ENCODE data around the gene RABGGTA. TPM values are rescaled to one million over a fixed set of nuclear protein-coding genes. Genes with fewer than 3 reads are reported as not detected.

RABGGTA gene
- total and polyA plus RNA-seq, 2 donors (not counting 1 experiment from before 2014, with no cell fraction given), result 70.1 to 159 TPM

- Mint-ChIP-seq H3K9me3 (ENCODE audit: insufficient read depth) (no peaks in the 10 kb centered on the region), H3K27ac (peak overlapping the region; percentile 68), H3K27me3 (no peaks in the 10 kb centered on the region), H3K4me1 (peaks cover 71% of the 10 kb centered on the region), H3K4me3 (peak overlapping the region; percentile 98)
- intact Hi-C loops (cut with micrococcal nuclease), result loop anchor here (10.0 kb wide), 1 partner anchor 226 kb away; no protein-coding TSS in a partner anchor
- POLR2A ChIA-PET, result interaction anchor here (3.7 kb wide), 1 partner anchor 58 kb away, joined by 47 read pairs; the partner anchor contains the start of genes DHRS1 and NOP9
- ATAC-seq (ENCODE audit: low read depth), result no peak
- peaks cover 49% of the 10 kb centered on the region for H4K20me1 ChIP-seq (ENCODE audit: control insufficient read depth, insufficient read depth, low read length, poor library complexity, severe bottlenecking)
- no peak overlapping the region for H2AFZ ChIP-seq (ENCODE audit: insufficient read depth, low read depth, low read length, poor library complexity, severe bottlenecking)
- WGBS (ENCODE audit: insufficient coverage), result 98% methylated on average over 7 of the region's 9 CpGs
- CTCF ChIA-PET, result interaction anchor here (1.1 to 8.8 kb wide), 4 partner anchors 34 to 103 kb away, joined by 3 to 254 read pairs (median 24); partner anchors contain the start of genes DHRS1 and NOP9
- H3K9ac ChIP-seq (ENCODE audit: low read length), result no peak overlapping the region
- H3K36me3 ChIP-seq (replicated peaks in 1 of 2; ENCODE audit: control extremely low read depth in 1 of 2, control insufficient read depth in 1 of 2, extremely low read depth in 1 of 2, insufficient read depth in 2 of 2, low read length in 1 of 2), result peaks cover 2 to 57% of the 10 kb centered on the region in 2 experiments
- H3K27ac ChIP-seq (ENCODE audit: low read length in 2 of 2), result peak overlapping the region in 1 of 2 donors; percentile 44
- H3K79me2 ChIP-seq (ENCODE audit: control insufficient read depth, insufficient read depth, low read length), result peaks cover 43% of the 10 kb centered on the region
- no peaks in the 10 kb centered on the region for H3K9me3 ChIP-seq (ENCODE audit: control extremely low read depth in 1 of 3, control insufficient read depth in 2 of 3, insufficient read depth in 1 of 3, low read length in 2 of 3)
- no peak overlapping the region for H3K4me3 ChIP-seq (ENCODE audit: control extremely low read depth in 1 of 5, extremely low read depth in 1 of 5, insufficient read depth in 1 of 5, low read depth in 2 of 5, low read length in 4 of 5)
- H3K4me1 ChIP-seq (ENCODE audit: control insufficient read depth in 2 of 2, insufficient read depth in 2 of 2, low read length in 2 of 2), result peaks cover 43 to 44% of the 10 kb centered on the region in 2 donors
- TF ChIP-seq CTCF (IDR thresholded peaks at IDR 0.05) (no peak), EZH2 (IDR thresholded peaks at IDR 0.05; ENCODE audit: borderline replicate concordance, insufficient read depth, low read depth, low read length, poor library complexity, severe bottlenecking) (no peak)
- DNase-seq, result no peak
- H3K27me3 ChIP-seq (replicated peaks in 1 of 4; ENCODE audit: control extremely low read depth in 1 of 4, control insufficient read depth in 3 of 4, insufficient read depth in 4 of 4, low read length in 3 of 4), result no peaks in the 10 kb centered on the region
- peak overlapping the region; percentile 94 for H3K4me2 ChIP-seq (replicated peaks; ENCODE audit: low read depth, low read length, poor library complexity, severe bottlenecking)
These were observed 31.1 kb downstream of the RABGGTA start for GRCh38 chr14:24240110-24240918.
